Activated T-helper 1 cell treated with Interleukin-2 at 50 U/mL for 16 hours (primary cell): ENCODE results near the gene PPP2R5A.
"Not testable (repeated sequence)": the region's sequence is repeated elsewhere in the genome, so short reads cannot be mapped to it uniquely, and the experiment has no call there.

Experiments used
- DNase-seq: peaks from one replicate; pipeline ENCODE4 v3.0.0-alpha.2; 2020; ENCODE audit warnings: low read depth

The PPP2R5A gene

DNA sequence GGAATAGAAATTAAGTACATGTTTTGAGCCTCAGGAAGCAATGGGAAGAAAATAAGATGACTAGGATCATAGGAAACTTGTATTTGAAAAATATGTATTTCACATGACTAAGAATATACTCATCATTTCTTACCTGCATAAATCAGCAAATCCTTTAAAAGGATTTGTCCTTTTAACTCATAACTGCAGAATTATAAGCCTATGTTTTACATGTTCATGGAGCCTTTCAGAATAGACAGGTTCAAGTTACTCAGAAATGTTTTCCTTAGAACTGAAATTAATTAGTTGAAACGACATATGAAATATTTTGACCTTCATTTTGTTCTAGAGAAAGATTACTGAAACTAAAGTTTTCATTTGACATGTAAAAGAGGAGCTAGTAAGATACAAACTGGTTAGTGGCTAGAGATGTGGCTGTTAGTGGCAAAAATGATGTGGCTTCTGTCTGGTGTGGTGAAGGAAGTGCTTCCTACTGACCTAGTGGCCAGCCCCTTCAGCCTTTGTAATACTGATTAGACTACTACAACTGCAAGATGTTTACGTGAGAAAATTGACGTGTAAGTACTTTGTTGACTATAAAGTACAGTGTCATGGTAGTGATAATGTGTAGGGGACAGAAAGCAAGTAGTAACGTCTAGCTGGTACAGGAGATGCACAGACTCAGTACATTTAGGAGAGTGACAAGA is 74.7 kb downstream of the PPP2R5A start:
- DNase-seq = no peak

DNA sequence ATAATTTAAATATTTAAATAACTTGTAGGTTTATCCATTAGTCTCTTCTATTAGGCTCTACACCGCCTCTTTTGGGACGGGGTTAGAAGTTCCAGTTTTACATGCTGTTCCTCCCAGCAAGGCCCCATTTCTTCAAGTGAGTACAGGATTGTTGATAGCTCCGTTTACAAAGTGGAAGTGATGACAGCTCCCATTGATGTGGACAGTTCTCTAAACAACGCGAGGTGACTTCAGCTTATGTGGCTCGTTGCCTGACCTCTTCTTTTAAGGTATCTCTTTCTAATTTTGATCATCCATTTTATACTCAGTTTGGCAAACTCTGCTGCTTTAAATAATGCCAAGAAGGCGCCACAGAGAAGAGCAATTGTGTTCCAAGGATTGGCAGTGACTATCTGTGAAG is 79.8 kb downstream of the PPP2R5A start:
- no peak for DNase-seq

DNA sequence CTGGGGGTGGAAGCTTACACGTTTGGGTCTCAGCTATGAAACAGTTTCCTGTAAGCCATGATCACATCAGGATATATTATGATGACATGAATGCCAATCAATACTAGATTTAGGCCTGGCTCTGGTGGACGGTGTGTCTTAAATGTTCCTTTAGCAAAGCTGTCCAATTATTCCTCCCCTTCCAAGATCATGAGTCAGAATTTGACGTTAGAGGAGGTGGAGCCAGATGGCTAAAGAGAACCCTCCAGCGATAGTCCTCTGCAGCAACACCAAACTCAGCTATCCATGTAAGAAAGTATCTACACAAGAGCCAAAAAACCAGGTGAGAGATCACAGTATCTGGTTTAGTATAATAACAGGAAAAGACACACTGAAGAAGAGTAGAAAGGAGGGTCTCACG is 81.7 kb downstream of the PPP2R5A start:
- no peak for DNase-seq

DNA sequence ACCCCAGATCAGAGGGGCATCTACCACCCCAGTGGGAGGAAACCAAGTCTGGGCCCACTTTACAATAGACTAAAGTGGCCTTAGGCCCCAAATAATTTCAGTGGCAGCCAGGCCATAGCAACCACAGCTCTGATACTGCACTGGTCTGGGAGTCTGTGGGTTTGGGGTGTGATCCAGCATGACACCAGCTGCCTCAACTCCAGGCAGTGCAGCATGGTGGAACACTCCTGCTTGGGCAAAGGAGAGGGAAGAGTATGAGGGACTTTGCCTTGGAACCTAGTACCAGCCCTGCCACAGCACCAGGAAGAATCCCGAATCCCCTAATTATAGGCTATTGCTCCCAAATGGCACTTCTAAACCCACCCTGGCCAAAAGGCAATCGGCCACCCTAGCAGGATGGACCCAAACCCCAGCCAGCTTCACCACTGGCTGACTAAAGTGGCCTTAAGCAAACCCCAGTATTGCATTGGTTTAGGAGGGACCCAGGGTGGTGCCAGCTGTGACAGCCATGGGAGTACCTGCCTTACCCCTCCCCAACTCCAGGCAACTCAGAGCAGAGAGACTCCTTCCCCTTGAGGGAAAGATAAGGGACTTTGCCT is 82.4 kb downstream of the PPP2R5A start:
- no peak for DNase-seq

DNA sequence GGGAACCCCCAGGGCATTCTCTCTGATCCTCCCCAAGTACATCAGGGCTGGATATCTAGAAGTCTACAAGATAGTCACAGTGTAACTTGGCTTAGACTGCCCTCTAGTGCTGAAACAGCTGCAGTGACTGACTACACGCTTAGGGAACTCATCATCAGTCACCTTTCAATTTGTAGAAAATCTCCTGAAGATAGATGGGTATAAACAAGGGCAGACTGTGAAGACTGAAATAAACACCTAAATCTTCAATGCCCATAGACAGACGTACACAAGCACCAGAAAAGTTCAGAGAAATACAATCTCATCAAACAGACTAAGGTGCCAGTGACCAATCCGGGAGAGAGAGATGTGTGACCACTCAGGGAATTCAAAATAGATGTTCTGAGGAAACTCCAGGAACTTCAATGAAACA is 82.9 kb downstream of the PPP2R5A start:
- DNase-seq = no peak

DNA sequence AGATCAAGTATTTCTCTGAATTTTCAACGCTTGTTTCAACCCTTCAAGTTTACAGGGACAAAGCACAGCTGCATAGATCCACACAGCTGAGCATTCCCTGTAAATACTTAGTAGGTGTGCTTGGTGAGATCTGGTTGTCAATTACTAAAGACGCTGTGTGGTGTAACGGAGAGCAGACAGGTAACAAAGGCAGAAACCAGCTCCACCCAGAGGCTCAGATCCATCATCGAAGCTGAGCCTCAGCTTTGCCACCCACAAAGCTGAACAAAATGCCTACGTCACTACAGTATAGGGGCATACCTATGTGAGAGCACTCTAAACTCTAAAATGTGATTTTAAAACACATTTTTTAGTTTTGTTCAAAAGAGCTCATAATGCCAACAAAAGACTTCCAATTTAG is 90.8 kb downstream of the PPP2R5A start:
- no peak for DNase-seq

DNA sequence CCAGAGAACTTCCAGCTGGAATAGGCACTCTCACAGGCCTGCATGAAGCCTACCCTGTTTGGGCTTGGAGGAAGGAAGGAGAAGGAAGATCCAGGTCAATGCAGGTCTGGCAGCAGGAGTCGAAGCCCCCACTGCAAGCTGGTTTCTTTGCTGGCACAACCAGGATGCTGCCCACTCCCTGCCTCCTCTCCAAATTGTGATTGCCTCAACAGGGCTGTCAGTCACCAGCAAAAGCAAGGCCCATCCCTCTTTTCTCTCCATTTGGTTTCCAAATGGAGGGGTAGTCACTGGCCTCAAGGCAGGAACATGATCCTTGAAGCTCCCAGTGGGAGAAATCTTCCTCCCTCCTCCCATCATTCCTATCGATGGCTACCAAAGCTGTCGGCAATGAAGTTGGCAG is 92.4 kb downstream of the PPP2R5A start:
- DNase-seq = no peak

DNA sequence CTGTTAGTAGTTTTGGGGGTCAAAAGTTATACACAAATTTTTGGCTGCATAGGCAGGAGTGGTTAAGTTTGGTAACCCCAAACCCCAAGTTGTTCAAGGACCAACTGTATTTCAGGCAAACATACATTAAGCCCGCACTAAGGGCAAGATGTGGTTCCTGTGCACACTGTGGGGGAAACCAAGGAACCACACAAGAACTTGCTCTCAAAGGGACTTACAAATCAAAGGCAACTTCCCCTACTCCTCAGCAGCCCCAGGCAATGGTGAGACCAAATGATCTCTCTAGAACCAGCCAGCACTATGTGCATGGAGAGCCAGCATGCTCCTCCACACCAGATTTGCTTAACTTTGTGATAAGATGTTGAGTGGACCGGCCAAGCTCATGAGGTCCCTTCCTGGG is 94.2 kb downstream of the PPP2R5A start:
- DNase-seq = no peak

DNA sequence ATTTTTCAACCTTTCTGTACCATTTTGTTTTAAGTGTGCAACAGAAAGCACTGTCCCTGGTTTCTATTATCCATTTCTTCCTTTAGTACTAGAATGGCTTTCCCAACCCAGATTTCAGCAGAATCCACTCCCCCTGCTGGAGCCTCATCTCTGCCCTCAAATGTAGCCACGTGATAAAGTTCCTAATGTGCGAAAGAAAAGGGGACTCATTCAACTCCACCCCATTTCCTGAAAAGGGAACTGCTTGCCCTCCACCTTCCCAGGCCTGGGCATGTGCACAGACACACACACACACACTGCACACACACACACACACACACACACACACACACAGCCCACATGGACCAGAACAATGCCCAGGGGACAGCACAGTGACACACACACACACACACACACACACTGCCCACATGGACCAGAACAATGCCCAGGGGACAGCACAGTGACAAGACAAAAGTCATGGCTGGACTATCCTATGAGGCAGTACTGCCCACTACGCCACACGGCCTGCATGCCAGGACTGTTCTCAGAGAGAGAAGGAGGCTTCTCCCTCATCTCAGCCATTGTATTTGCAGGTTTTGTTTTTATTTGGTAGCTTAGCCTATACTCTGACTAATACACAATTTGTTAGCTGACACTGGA is 96.3 kb downstream of the PPP2R5A start:
- DNase-seq = no peak

DNA sequence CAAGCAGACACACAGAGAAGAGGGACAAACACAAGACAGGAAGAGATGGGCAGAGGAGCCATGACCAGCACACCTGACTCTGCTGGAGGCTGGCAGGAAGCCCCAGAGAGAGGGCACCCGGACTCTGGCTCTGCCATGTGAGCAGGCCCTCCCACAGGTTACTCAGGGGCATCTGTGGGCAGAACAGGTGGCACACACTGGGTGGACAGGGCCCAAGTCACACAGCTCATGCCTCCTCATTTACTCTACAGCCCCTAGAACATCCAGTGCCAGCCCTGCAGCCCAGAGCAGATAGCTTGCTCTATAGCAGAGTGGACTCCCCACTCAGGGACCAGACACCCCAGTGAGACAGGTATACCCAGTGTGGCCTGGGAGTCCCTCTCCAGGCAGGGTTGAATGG is 100.8 kb downstream of the PPP2R5A start:
- DNase-seq = no peak

DNA sequence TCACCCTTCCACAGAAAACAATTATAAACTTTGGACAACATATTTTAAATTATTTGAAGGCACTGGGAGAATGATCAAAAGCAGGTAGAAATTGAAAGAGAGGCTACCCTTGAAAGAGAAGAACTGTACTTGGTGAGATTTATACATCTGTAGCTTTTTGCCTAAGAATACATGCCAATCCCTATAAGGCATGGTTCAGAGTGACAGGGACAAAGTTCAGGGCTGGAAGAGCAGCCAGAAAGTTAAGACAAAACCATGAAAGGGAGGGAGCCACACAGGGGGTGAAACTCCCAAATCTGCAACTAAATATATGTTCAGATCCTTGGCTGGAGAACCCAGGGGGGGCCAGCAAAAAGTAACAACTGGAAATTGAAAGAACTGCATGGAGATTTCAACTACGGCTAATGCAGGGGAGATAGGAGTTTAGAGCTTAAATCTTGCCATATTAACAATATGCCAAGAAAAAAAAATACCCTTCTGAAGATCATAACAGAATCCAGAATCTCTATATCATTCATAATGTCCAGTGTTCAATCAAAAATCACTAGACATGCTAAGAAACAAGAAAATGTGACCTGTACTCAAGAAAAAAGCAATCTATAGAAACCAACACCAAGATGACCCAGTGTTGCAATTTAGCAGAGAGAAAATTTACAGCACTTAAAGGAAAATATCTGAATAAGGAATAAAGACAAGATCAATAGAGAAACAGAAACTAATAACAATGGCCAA is 103.9 kb downstream of the PPP2R5A start:
- no peak for DNase-seq

DNA sequence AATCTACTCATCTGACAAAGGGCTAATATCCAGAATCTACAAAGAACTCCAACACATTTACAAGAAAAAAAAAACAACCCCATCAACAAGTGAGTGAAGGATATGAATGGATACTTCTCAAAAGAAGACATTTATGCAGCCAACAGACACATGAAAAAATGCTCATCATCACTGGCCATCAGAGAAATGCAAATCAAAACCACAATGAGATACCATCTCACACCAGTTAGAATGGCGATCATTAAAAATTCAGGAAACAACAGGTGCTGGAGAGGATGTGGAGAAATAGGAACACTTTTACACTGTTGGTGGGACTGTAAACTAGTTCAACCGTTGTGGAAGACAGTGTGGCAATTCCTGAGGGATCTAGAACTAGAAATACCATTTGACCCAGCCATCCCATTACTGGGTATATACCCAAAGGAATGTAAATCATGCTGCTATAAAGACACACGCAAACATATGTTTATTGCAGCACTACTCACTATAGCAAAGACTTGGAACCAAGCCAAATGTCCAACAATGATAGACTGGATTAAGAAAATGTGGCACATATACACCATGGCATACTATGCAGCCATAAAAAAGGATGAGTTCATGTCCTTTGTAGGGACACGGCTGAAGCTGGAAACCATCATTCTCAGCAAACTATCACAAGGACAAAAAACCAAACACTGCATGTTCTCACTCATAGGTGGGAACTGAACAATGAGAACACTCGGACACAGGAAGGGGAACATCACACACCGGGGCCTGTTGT is 110.6 kb downstream of the PPP2R5A start:
- DNase-seq = not testable (repeated sequence)

DNA sequence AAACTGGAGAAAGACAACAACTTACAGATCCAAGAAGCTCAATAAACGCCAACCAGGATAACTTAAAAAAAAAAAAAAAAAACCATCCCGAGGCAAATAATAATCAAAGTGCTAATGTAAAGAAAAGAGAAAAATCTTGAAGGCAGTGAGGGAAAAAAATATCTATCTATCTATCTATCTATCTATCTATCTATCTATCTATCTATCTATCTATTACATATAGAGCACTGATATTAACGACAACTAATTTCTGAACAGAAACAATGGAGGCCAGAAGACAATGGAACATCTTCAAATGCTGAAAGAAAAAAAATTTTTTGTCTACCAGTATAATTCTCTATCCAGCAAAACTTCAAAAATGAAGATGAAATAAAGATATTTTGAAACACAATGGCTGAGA is 111.4 kb downstream of the PPP2R5A start:
- no peak for DNase-seq

DNA sequence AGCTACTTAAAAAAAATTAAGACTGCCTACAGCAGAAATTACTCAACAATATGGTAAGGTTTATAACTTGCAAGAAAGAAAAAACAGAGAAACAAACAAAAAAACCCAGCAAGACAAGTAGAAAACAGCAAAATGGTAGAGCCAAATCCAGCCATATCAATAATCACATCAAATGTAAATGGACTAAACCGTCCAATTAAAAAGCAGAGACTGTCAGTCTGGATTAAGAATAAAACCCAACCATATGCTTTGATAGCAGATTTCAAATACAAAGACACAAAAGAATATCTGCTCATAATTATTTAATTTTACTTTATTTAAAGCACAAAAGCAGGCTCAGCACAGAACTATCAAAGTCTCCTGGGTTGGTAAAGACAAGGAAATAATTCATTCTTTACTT is 112.0 kb downstream of the PPP2R5A start:
- DNase-seq = no peak

DNA sequence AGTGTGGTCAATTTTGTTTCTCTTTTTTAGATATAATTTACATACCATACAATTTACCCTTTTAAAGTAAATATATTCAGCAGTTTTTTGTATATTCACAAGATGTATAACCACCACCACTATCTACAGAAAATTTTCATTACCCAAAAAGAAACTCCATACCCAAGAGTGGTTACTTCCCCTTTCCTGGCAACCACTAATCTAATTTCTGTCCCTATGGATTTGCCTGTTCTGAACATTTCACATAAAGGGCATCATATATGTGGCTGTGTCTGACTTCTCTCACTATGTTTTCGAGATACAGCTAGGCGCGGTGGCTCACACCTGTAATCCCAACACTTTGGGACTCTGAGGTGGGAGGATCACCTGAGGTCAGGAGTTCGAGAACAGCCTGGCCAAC is 115.8 kb downstream of the PPP2R5A start:
- DNase-seq = no peak

DNA sequence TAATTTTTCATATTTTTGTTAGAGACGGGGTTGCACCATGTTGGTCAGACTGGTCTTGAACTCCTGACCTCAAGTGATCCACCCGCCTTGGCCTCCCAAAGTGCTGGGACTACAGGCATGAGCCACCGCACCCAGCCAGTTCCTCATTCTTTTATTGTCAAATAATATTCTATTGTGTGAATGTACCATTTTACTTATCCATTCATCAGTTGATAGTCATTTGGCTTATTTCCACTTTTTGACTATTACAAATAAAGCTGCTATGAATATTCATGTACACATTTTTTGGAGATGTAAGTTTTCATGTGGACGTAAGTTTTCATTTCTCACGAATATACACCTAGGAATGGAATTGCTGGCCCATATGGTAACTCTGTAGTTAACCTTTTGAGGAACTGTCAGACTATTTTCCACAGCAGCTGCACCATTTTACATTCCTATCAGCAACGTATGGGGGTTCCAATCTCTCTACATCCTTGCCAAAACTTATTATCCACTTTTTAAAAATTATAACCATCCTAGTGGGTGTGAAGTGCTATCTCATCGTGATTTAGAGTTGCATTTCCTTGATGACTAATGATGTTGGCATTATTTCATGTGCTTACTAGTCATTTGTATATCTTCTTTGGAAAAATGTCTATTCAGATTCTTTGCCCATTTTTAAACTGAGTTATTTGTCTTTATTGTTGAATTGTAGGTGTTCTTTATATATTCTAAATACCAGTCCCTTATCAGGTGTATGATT is 116.8 kb downstream of the PPP2R5A start:
- DNase-seq = no peak

DNA sequence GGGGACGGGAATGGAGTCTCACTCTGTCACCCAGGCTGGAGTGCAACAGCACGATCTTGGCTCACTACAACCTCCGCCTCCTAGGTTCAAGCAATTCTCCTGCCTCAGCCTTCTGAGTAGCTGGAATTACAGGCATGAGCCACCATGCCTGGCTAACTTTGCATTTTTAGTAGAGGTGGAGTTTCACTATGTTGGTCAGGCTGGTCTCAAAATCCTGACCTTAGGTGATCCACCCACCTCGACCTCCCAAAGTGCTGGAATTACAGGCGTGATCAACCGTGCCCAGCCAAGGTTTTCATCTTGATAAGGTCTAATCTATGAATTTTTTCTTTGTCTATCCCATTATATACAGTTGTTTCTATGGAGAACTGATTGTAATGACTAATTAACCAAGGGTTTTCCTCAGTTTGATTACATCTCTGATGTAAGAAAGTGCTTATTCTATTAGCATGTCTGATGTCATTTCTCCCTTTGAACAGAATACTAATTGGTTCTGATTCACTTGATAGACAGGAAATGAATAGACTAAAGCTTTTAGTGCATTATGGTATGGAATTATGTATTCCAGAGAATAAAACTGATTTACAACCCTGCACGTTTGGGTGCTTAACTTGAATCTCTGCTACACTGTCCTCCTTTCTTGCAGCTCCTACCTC is 117.6 kb downstream of the PPP2R5A start:
- DNase-seq = no peak

DNA sequence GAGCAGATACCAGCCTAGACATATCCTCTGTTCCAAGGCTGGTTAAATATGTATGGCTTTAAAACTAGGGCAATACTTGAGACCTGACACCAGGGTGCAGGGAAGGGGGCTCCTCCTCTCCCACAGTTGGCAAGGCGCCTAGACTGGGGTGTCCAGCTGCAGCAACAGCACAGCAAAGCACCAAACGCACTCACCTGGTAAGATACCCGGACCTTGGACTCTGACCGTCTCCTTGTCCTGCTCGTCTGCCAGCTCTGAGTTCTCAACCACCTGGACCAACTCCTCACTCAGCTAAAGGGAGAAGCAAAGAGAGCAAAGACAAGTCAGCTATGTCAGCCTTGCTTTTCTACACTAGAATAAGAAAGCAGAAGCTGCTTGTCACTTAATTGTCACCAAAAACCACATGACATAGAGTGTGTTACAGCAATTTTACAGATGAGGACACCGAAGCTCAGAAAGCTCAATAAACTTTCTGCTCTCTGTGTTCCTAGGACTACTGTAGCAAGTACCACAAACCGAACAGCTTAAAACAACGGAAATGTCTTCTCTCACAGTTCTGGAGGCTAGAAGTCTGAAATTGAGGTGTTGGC is 125.1 kb downstream of the PPP2R5A start:
- DNase-seq = no peak
